ENCODE results near the gene PPARD. TPM values are rescaled to one million over a fixed set of nuclear protein-coding genes. Genes with fewer than 3 reads are reported as not detected.
"Not testable (repeated sequence)": the region's sequence is repeated elsewhere in the genome, so short reads cannot be mapped to it uniquely, and the experiment has no call there.

Gene PPARD
- total RNA-seq, 1 experiment from 2014 or later: 26.8 TPM

DNA sequence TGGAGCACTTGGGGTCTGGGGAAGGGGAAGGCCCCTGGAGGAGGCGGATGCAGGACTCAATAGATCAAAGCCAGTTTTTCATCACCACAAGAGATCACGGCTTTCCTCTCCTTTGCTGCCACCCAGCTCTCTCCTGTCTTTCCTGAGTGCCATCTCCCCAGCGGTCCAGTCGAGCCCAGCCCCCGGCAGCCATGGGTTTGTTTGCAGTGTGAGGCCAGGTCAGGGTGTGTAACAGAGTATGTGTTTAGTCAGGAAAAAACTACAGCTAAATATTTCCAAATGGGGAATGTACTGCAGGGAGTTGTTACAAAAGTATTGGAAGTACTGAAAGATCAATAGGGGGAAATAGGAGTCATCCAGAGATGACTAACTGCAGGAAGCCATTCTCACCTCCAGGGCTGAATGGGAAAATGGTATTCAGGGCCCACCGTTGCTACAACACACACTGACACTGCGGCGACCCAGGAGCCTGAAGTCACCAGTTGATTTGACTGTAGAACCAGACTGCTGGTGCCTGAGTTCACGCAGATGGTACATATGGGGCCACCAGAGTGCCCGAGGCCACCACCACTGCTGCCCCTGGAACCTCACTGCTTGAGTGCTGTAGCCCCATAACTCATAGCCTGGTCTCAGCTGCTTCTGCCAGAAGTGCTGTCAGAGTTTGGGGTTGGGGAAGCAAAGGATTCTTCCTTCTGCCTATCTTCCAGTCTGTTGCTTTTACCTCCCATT is 86.2 kb downstream of the PPARD start:
- intact Hi-C loops (cut with micrococcal nuclease; ENCODE audit: unreplicated experiment): no loop called here
- DNase-seq: no peak
- Mint-ChIP-seq H3K27me3 (ENCODE audit: unreplicated experiment) (no peaks in the 10 kb centered on the region), H3K27ac (ENCODE audit: unreplicated experiment) (no peak overlapping the region), H3K4me1 (ENCODE audit: low read depth, unreplicated experiment) (no peaks in the 10 kb centered on the region), H3K36me3 (ENCODE audit: insufficient read depth, unreplicated experiment) (peaks cover 13% of the 10 kb centered on the region), H3K9me3 (ENCODE audit: low read depth, unreplicated experiment) (peaks cover 3% of the 10 kb centered on the region), H3K4me3 (ENCODE audit: low read depth, unreplicated experiment) (no peak overlapping the region)
- TF ChIP-seq, protein P1, sequence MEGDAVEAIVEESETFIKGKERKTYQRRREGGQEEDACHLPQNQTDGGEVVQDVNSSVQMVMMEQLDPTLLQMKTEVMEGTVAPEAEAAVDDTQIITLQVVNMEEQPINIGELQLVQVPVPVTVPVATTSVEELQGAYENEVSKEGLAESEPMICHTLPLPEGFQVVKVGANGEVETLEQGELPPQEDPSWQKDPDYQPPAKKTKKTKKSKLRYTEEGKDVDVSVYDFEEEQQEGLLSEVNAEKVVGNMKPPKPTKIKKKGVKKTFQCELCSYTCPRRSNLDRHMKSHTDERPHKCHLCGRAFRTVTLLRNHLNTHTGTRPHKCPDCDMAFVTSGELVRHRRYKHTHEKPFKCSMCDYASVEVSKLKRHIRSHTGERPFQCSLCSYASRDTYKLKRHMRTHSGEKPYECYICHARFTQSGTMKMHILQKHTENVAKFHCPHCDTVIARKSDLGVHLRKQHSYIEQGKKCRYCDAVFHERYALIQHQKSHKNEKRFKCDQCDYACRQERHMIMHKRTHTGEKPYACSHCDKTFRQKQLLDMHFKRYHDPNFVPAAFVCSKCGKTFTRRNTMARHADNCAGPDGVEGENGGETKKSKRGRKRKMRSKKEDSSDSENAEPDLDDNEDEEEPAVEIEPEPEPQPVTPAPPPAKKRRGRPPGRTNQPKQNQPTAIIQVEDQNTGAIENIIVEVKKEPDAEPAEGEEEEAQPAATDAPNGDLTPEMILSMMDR (IDR thresholded peaks at IDR 0.05; ENCODE audit: unreplicated experiment): no peak
- BruUV-seq (replicated peaks): no TSS peak
- CTCF ChIA-PET: interaction anchor here (0.6 kb wide), 1 partner anchor 131 kb away, joined by 4 read pairs; no protein-coding TSS in a partner anchor

DNA sequence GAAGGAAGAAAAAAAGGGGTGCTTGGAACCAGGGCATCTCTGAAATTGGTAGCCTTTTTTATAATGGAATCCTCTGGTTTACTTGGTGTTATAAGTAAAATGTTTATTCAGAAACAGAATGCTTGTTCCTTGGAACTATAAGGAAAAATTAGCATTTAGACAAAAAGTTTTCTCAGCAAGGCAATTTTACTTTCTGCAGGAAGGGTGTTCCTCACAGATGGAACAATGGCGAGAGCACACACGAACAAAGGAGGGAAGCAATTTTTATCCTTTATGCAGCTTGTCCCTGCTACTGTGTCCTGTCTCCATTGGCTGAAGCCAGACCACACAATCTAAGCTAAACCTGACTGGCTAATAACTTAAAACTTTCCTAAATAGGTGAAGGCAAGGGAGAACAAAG is 87.1 kb downstream of the PPARD start:
- H3K27me3 Mint-ChIP-seq (ENCODE audit: unreplicated experiment): no peaks in the 10 kb centered on the region
- intact Hi-C loops (cut with micrococcal nuclease; ENCODE audit: unreplicated experiment): no loop called here
- no peaks in the 10 kb centered on the region for H3K4me1 Mint-ChIP-seq (ENCODE audit: low read depth, unreplicated experiment)
- CTCF ChIA-PET: no interaction called here
- BruUV-seq (replicated peaks): no TSS peak
- H3K9me3 Mint-ChIP-seq (ENCODE audit: low read depth, unreplicated experiment): peaks cover 3% of the 10 kb centered on the region
- TF ChIP-seq, protein P1 (IDR thresholded peaks at IDR 0.05; ENCODE audit: unreplicated experiment): no peak
- no peak overlapping the region for H3K4me3 Mint-ChIP-seq (ENCODE audit: low read depth, unreplicated experiment)
- DNase-seq: no peak
- H3K27ac Mint-ChIP-seq (ENCODE audit: unreplicated experiment): no peak overlapping the region
- H3K36me3 Mint-ChIP-seq (ENCODE audit: insufficient read depth, unreplicated experiment): peaks cover 13% of the 10 kb centered on the region

DNA sequence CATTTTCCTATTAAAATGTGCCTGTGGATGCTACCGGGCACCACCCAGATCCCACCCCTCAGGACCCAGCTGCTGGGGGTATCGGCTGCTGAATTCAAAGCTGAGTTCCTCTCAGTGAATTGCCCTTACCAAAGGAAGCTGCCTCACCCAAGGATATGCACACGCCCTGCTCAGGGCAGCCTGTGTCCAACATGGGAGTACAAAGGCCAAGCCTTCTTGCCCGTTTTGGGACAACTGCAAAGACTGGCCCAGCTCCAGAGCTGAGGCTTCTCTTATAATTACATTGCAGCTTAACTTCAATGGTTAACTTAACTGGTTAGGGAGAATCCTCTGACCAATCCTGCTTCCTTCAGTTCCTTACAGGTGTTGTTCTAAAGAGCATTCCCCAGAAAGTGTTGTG is 89.9 kb downstream of the PPARD start:
- H3K27ac Mint-ChIP-seq (ENCODE audit: unreplicated experiment): no peak overlapping the region
- no peak overlapping the region for H3K4me3 Mint-ChIP-seq (ENCODE audit: low read depth, unreplicated experiment)
- no peaks in the 10 kb centered on the region for H3K4me1 Mint-ChIP-seq (ENCODE audit: low read depth, unreplicated experiment)
- H3K36me3 Mint-ChIP-seq (ENCODE audit: insufficient read depth, unreplicated experiment): peaks cover 3% of the 10 kb centered on the region
- TF ChIP-seq, protein P1 (IDR thresholded peaks at IDR 0.05; ENCODE audit: unreplicated experiment): no peak
- DNase-seq: no peak
- BruUV-seq (replicated peaks): no TSS peak
- H3K9me3 Mint-ChIP-seq (ENCODE audit: low read depth, unreplicated experiment): peaks cover 3% of the 10 kb centered on the region
- intact Hi-C loops (cut with micrococcal nuclease; ENCODE audit: unreplicated experiment): no loop called here
- H3K27me3 Mint-ChIP-seq (ENCODE audit: unreplicated experiment): no peaks in the 10 kb centered on the region
- CTCF ChIA-PET: no interaction called here

DNA sequence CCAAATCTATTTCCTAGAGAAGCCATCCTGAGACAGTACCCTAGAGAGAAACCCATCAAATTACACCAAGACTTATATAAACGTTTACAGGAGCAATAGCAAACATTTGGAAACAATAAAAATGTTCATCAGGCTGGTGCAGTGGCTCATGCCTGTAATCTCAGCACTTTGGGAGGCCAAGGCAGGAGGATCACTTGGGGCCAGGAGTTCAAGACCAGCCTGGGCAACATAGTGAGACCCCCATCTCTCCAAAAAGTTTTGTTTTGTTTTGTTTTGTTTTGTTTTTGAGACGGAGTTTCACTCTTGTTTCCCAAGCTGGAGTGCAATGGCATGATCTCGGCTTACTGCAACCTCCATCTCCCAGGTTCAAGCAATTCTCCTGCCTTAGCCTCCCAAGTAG is 90.3 kb downstream of the PPARD start:
- H3K4me1 Mint-ChIP-seq (ENCODE audit: low read depth, unreplicated experiment); H3K9me3 Mint-ChIP-seq (ENCODE audit: low read depth, unreplicated experiment); CTCF ChIA-PET: not testable (repeated sequence)

More for the DNA sequence above, 90.3 kb downstream of the PPARD start:
- DNase-seq; H3K27me3 Mint-ChIP-seq (ENCODE audit: unreplicated experiment); intact Hi-C loops (cut with micrococcal nuclease; ENCODE audit: unreplicated experiment); H3K36me3 Mint-ChIP-seq (ENCODE audit: insufficient read depth, unreplicated experiment); H3K27ac Mint-ChIP-seq (ENCODE audit: unreplicated experiment); H3K4me3 Mint-ChIP-seq (ENCODE audit: low read depth, unreplicated experiment); BruUV-seq (replicated peaks): not testable (repeated sequence)

Measured in Calu3 (cell line).